Activated T-cell treated with anti-CD3 and anti-CD28 coated beads, Interleukin-2, amount 50 U/mL, for 1 hour (primary cell): ENCODE results near the gene GPX3.

Experiments
- DNase-seq: peaks from one replicate; pipeline ENCODE4 v3.0.0-alpha.2; 2020

Gene GPX3, protein sequence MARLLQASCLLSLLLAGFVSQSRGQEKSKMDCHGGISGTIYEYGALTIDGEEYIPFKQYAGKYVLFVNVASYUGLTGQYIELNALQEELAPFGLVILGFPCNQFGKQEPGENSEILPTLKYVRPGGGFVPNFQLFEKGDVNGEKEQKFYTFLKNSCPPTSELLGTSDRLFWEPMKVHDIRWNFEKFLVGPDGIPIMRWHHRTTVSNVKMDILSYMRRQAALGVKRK

DNA sequence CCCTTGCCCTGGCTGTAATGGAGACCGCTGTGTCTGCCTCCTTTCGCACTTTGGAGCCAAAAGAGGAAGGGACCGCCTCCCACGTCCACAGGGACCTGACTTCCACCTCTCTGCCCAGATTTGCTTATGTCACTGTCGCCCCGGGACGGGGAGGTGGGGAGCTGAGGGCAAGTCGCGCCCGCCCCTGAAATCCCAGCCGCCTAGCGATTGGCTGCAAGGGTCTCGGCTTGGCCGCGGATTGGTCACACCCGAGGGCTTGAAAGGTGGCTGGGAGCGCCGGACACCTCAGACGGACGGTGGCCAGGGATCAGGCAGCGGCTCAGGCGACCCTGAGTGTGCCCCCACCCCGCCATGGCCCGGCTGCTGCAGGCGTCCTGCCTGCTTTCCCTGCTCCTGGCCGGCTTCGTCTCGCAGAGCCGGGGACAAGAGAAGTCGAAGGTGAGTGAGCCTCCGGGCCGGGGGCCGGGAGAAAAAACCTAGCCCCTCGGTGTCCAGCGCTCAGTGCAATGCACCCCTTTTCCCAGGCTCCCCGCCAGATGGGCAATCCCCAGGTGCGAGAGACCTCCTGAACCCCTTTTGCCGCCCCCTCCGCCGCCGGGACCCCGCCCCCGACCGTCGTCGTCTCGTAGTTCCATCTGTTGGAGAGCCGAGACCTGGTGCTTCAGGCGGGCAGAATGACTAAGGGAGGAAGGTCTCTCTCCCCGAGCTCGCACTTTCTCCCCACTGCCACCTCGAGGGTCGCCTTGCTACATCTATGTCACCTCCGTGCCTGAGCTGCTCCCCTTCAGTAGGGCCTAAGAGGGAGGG, at the start of gene GPX3:
GPX3 (plus strand) TSS at position 288 of the 807 bp plus-strand sequence; CDS start at position 352, 64 bp downstream.
- peak; percentile 48 for DNase-seq

DNA sequence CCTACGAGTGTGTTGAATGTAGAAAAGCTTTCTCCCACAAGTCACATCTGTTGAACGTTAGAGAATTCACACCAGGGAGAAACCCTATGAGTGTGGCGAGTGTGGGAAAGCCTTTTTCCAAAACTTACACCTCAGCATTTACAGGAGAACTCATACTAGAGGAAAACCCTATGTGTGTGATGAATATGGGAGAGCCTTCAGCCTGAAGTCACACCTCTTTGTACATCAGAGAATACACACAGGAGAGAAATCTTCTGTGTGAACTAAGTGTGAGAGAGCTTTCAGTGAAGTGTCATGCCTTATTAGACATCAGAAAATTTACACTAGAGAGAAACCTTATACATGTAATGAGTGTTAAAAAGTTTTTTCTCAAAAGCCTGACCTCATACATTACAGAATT, 41.8 kb upstream of the GPX3 start:
- DNase-seq, result no peak

DNA sequence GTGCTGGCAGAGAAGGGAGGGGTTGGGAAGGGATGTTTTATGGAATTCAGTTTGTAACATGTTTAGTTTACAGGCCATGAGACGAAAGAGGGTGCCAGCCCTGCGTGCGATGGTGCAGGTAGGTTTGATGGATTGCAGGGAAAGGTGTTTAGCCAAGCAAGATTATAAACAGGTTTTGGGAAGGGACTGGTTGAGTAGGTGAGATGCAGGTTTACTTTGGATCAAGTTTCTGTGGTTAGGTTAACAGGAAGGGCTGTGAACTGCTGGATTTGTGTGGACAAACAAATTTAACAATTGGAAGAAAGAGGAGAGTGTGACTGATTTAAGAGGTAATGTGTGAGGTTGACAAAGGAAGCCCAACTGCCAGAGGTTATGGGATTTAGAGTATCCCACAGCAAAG, 32.6 kb upstream of the GPX3 start:
- no peak for DNase-seq

DNA sequence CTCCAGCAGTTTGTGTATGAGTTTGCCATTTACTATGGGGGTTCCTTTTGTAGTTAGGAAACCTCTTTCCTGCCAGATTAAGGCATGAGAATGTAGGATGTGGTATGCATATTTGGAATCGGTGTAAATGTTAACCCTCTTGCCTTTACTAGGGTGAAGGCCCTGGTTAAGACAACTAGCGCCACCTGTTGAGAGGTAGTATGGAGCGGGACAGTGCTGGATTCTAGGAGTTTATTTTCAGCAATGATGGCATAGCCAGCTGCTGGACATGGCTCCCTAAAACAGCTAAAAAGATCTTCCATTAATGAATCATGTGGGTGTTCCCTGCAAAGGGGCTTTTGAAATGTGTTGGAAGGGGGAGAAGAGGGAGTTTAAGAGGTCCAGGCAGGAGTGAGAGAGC, 30.7 kb upstream of the GPX3 start:
- no peak for DNase-seq

DNA sequence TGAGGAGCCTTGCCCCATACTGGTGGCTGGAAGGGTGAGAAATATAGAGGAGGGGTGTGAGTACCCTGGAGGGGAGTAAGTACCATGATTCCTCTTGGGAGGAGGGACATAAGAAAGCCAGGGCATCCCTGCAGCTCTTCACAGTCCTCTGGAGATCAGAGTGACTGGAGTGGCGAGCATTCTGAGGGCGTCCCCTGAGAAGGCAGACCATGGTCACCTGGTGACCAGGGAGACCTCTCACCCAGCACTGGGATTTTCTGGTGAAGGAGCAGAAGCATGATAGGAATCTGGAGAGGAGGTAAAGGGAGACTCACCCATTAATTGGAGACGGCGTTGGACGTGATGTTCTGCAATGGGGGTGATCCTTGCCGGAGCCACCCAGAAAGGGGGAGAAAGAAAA, 27.7 kb upstream of the GPX3 start:
- DNase-seq, result no peak

DNA sequence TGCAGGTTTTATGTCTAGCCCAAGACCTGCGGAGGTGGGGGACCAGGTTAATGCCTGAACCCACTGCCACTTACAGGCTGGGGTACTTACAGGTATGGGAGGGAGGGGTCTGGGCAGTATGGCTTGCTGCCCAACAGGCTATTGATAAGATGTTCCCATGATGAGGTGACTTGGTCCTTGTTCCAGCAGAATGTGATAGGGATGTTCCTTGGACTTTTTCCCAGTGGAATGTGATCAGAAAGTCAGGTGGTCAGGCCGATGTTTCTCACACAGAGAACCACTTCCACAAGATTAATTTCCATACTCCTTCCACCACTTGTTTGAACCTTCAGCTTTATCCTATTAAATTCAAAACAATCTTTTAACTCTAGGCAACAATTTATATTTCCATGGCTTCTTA, 27.0 kb upstream of the GPX3 start:
- DNase-seq, result no peak

DNA sequence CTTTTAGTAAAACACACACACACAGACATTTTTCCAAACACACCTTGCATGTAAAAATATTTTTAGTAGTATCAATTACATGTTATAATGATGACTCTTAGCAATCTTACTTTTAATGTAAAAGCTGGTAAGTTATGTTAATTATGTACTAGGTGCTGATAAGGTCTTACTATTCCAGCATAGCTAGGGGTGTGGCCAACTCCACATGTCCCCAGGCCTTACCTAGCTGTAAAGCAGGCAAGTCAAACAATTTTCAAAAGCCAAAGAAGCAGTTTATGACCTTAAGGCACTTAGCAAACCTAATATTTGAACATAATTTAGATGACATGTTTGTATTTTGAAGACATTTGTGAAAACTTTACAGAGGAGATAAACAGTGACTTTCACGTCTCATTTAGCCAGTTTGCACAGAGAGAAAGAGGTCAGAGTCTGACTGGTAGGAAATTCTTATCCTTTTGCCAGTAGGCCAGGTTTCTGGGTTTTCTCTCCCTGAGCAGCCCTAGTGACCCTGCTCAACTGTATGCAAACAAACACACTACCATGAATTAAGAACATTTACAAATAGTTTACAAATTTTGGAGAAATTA, 26.5 kb upstream of the GPX3 start:
- no peak for DNase-seq

DNA sequence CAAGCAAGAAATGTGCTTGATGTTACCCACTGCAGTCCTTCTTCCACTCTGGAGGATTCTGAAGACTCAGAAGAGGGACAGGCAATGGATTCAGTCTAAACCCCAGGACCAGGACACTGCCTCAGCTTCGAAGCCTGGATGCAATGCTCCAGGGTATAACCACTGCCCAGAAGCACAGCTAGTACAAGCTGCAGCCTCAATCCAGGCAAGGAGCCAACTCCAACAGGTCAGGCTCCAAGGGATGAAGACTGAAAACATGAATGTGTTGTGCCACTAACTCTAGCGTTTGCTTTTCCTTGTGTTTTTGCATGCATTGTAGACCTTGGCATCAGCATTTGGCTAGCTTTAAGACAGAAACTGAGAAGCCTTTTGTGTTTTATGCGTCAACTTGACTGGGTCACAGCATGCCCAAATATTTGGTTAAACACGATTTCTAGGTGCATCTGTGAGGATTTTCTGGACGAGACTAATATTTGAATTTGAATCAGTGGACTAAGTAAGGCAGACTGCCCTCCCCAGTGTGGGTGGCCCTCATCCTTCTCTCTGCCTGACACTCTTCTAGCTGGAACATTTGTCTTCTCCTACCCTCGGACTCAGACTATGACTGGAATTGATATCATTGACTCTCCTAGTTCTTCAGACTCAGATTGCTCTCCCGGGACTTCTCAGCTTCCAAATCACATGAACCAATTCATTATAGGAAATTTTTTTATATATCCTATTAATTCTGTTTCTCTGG, 20.5 kb upstream of the GPX3 start:
- no peak for DNase-seq

DNA sequence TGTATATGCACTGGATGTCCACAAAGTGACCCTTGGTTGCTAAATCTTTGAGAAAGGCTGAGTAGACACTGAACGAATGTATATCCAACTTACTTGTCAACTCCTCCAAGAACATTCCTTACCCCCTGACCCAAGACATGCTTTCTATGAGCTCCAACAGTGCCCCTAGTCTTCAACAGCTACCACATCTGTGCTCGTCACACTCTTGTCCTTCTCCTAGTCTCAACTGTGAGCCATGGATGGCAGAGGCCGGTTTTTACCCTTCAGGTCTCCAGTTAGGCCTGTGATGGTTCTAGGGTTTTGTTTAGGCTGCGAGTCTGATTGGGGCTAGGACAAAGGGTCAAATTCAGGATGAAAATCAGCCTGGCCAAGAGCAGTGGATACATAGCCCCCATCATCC, 19.0 kb upstream of the GPX3 start:
- no peak for DNase-seq

DNA sequence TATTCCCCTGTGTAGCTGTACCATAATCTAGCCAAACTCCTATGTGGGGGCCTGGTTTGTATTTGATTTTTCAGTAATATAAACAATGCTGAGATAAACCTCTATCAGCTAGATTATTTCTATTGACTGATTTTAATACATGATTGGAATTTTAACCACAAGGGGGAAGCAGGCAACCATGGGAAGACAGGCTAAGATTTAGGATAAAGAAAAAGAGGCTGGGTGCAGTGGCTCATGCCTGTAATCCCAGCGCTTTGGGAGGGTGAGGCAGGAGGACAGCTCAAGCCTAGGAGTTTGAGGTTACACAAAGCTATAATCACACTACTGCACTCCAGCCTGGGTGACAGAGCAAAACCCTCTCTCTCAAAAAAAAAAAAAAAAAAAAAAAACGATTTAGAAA, 18.1 kb upstream of the GPX3 start:
- no peak for DNase-seq

DNA sequence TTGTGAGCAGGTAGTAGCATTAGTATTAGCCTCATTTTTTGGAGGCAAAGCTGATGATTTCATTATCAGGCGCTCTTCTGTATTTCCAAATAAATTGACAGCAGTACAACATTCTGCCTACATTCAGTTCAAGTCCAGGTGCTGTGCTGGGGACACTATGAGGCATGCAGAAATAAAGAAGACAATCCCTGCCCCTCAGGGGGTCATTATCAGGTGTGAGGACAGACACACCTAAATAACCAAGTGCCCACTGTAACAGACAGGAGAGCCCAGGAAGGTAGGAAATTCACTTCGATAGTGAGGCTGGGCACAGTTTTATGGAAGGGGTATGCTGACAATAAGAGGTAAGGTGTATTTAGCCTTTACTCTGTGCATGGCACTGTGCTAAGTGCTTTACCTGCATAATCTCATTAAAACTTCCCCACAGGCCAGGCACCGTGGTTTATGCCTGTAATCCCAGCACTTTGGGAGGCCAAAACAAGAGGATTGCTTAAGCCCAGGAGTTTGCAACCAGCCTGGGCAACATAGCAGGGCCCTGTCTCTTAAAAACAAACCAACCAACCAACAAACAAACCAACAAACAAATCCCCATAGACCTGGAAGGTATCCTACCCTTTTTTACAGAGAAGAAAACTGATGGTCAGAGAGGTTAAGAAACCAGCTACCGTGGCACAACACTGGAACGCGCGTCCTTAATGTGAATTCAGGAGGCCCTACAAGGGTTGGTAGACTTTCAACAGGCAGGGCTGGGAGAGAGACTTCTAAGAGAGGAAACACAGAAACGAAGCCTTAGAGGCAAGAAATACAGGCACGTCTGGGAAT, 17.5 kb upstream of the GPX3 start:
- no peak for DNase-seq

DNA sequence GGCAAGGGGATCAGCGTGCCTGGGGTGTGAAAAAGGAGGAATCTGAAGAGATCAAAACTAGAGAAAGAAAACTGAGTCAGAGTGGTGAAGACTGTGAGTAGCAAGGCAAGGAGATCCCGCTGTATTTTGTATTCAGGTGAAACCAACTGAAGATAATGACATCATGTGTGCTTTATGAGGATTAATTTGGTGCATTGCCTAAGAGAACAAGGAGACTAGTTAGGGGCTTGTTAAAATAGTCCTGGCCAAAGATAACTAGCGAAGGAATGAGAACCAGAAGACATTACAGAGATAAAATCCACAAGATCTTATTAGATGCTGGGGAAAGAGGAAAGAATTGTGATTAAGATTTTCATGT, 16.9 kb upstream of the GPX3 start:
- no peak for DNase-seq

DNA sequence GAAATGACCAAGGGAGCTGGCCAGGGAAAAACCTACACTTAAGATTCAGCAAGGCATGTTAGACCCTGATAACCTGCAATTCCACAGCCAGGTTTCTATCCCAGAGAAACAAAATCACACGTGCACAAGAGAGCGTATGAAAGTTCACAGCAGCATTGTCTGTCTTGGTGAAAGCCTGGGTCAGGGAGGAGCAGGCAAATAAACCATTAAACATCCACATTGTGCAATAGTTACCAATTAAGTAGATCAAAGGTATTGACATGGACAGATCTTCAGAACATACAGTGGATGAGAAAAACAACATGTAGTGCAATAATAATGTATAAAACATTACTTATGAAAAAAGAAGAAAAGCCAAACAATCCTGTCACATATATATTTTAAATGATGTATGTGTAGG, 15.9 kb upstream of the GPX3 start:
- no peak for DNase-seq

DNA sequence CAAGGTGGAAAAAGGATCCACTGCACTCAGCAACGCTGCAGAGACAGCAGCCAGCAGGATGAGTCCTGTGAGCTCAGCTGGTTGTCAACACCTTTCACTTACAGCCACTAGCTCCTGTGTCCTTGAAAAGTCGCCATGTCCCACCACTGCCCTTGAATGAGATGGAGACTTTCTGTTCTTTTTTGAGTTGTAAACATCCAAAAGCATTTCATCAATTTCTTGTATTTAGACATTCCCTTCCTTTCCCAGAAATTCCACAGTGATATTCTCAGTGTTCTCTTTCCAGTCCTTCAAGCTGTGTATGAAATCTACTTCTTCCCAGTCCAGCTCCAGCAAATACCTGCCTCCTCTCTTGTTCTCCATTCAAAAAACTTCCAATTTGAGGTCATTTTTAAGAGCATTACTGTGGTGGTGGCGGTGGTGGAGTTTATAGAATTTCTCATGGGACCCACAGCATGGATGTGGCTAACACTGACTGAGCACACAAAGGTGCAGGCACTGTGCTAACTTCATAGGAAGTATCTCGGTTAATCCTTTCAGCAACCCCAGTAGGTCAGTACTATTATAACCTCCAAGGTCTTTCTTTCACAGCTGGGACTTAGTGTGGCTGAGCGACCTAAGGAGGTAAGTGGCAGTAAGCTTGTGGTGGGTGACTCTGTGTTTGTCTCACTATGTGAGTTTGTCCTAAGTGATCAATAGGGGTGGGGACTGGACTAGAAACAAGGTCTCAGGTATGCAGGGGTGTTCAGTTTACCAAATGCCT, 15.0 kb upstream of the GPX3 start:
- no peak for DNase-seq

DNA sequence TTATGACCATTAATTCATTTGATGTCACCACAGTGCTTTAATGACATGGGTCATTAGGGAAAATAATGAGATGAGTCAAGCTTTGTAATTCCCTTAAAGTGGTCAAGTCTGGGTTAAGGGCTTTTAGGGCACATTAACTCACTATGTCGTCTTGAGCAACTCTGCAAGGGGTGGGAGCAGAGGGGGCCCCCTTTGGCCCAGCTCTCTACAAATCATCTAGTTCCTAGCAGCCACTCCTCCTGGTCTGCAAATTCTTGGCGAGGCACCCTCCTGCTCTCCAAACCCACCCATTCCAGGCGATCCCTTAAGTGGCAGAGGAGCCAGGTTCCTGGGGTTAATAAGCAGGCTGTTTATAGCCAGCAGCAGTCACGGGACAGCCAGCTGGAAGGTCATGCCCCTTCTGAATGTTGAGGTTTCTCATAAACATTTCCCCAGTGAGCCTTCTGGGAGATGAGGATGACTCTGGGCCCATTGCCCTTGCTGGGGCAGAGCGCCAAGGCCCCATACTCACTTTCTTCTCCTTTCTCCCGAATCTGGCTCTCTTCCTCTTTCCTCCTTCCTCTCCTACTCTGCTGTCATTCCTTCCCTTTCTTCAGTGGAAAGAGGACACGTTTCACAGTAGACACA, 14.3 kb upstream of the GPX3 start:
- no peak for DNase-seq

DNA sequence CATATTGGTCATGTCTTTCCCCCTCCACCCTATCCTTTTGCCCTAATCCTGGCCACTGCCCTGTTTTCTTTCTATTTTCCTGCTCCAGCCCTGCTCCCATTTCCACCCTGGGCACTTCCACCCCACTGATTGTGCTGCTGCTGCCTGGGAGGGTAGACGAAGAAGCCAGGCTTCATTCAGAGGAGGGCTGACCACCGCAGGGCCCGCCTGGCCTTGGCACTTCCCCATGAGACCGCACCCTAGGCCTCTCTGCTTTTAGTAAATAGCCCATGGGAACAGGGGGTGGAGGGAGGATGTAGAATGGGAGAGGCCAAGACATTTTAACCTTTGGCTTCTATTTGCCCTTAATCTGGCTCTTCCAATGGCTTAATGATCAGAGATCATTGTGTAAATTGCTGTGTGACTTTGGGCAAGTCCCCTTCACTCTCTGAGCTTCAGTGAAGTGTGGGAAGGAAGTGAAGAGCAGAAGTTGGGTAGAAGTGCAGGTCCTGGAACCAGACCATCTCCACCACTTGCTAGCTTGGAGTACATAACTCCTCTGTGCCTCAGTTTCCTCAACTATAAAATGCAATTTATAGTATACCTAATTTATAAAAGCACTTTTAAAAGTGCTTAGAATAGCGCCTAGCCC, 13.6 kb upstream of the GPX3 start:
- no peak for DNase-seq

DNA sequence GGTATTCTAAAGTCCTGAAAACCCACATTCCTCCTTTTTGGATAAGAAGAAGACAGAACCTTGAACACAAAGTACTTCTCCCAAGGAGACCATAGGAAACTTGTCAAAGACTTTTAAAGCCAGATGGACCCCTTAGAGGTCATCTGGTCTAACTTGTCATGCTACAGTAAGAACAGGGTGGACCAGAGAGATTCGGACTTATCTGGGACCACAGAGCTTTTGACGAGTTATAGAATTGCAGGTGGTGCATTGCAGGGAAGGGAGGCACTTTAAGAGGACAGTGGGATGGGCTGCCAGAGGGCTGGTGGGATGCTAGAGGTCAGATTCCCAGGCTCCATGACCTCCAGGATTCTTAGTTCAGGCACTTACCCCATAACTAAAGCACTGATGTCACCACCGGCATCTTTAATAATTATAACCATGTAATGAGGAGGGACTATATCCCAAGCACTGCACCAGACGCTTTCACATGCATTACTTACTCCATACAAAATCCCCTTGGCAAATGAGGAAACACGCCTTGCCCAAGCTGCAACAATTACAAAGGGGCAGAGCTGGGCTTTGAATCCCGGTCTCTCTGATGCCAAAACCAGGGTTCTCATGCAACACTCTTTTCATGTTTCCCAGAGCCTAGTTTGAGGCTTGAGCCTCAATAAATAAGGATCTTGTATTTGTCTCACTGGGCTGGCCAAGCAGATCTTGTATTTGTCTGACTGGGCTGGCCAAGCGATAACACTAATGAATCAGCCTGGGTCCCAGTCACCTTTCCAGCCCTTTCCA, 12.8 kb upstream of the GPX3 start:
- no peak for DNase-seq

DNA sequence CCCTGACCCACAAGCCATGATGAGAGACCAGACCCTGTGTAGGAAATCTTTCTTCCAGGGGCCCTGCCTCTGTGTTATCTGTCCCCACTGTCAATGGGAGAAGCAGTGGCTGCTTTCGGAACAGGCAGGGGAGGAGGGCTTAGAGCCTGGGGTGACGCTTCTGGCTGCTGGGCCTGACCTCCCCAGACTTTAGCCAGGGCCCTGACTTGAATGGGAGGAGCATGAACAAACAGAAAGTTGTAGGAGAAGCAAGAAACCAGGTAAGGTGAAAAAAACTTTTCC, 12.2 kb upstream of the GPX3 start:
- no peak for DNase-seq

DNA sequence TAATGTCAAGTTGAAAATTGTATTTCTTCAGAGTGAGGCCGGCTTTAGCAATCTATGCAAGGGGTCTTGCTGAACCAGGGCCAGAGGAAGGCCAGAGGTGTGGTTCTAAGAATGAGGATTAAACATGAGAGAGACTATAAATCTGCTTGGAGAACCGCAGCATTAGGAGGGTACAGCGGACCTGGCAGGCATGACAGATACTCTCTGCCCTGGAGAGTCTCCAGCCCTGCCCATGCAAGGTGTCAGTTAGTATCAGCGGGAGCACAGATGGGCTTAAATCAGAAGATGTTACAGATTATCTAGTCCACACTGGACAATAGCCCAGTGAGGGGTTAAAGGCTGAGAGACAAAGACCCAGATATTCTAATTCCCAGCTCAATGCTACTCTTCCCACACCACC, 11.5 kb upstream of the GPX3 start:
- DNase-seq, result no peak

DNA sequence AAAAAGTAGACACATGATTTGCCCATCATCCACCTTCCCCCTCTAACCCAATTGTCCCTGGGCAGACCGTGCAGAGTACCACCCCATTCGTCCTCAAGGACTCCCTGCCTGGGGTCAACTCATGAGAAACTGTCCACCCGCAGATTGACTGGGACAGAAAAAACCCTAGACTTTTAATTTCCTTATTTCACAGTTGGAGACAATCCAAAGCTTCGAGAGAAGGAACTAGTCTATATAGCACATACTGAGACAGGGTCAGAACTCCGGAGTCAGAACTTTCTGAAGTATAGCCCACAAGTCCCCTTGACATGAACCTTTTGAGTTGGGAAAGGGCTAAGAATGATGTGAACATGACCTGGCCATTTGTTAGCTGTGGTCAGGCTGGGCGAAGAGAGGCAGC, 7.5 kb upstream of the GPX3 start:
- DNase-seq, result no peak
